ENCODE measurements around the gene PRDM15.

Gene PRDM15

GRCh38 chr21:41865002-41865777 is 14.0 kb downstream of the PRDM15 start:
- TF ChIP-seq, protein P1, sequence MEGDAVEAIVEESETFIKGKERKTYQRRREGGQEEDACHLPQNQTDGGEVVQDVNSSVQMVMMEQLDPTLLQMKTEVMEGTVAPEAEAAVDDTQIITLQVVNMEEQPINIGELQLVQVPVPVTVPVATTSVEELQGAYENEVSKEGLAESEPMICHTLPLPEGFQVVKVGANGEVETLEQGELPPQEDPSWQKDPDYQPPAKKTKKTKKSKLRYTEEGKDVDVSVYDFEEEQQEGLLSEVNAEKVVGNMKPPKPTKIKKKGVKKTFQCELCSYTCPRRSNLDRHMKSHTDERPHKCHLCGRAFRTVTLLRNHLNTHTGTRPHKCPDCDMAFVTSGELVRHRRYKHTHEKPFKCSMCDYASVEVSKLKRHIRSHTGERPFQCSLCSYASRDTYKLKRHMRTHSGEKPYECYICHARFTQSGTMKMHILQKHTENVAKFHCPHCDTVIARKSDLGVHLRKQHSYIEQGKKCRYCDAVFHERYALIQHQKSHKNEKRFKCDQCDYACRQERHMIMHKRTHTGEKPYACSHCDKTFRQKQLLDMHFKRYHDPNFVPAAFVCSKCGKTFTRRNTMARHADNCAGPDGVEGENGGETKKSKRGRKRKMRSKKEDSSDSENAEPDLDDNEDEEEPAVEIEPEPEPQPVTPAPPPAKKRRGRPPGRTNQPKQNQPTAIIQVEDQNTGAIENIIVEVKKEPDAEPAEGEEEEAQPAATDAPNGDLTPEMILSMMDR (conservative IDR thresholded peaks at IDR 0.05; ENCODE audit: low read depth, low read length): no peak
- no peak overlapping the region for H3K4me3 ChIP-seq (ENCODE audit: low read depth, low read length)

GRCh38 chr21:41864311-41865001 is 14.7 kb downstream of the PRDM15 start:
- DNase-seq (ENCODE audit: low read depth): no peak
- TF ChIP-seq, protein P1 (conservative IDR thresholded peaks at IDR 0.05; ENCODE audit: low read depth, low read length): no peak
- no peak overlapping the region for H3K4me3 ChIP-seq (ENCODE audit: low read depth, low read length)

More at GRCh38 chr21:41865002-41865777, 14.0 kb downstream of the PRDM15 start:
- DNase-seq (ENCODE audit: low read depth): no peak

DNA sequence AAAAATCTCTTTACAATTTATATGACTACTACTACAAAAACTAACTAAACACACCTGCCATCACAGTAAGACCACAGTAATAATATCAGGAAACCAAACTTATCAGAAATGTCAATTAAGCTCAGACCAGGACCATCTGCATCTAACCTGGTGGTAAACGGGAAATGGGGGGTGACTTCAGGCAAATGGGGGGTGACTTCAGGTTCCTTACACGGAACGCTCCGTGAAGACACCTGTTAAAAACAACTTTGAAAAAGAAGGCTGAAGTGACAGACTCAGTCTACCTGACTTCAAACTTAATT is 15.8 kb downstream of the PRDM15 start:
- H3K4me3 ChIP-seq (ENCODE audit: low read depth, low read length): no peak overlapping the region
- TF ChIP-seq, protein P1 (conservative IDR thresholded peaks at IDR 0.05; ENCODE audit: low read depth, low read length): no peak
- no peak for DNase-seq (ENCODE audit: low read depth)

GRCh38 chr21:41861987-41862386 is 17.2 kb downstream of the PRDM15 start:
- H3K4me3 ChIP-seq (ENCODE audit: low read depth, low read length): no peak overlapping the region
- DNase-seq (ENCODE audit: low read depth): no peak

DNA sequence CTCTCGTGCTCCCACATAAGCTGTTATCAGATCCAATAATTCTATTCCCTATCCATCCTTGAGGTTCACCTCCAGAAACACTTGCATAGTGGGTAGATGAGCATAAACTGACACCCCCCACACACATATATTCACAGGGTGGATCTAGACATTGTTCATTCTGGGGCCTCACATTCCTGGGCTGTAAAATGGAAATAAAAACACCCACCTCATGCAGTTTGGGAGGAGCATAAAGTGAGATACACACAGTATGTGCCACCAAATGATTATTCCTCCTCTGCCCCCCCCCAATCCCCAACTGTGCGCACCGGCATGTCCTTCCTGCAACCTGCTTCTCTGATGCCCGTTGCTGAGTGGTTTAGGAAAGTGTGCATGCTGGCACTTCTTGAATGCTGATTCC is 17.9 kb downstream of the PRDM15 start:
- H3K4me3 ChIP-seq (ENCODE audit: low read depth, low read length): no peak overlapping the region
- no peak for DNase-seq (ENCODE audit: low read depth)
- TF ChIP-seq, protein P1 (conservative IDR thresholded peaks at IDR 0.05; ENCODE audit: low read depth, low read length): no peak

More at GRCh38 chr21:41861987-41862386, 17.2 kb downstream of the PRDM15 start:
- TF ChIP-seq, protein P1 (conservative IDR thresholded peaks at IDR 0.05; ENCODE audit: low read depth, low read length): no peak

- DNase-seq (ENCODE audit: low read depth): no peak
- H3K4me3 ChIP-seq (ENCODE audit: low read depth, low read length): no peak overlapping the region
- TF ChIP-seq, protein P1 (conservative IDR thresholded peaks at IDR 0.05; ENCODE audit: low read depth, low read length): no peak
Measured at GRCh38 chr21:41859297-41859980, 19.7 kb downstream of the PRDM15 start.
